Type B pancreatic cell (in vitro differentiated cells): ENCODE measurements around the gene RPUSD4. TPM values are rescaled to one million over a fixed set of nuclear protein-coding genes. Genes with fewer than 3 reads are reported as not detected.

Experiments used
- DNase-seq: peaks from one replicate; pipeline ENCODE4 v3.0.0; 2021; ENCODE audit warnings: mixed read lengths; ENCODE audit not compliant: unreplicated experiment; ENCODE audit errors: extremely low spot score
- H3K27ac Mint-ChIP-seq: 2 replicates; pipeline ENCODE4 v1.8.0; 2021; ENCODE audit warnings: mild to moderate bottlenecking, mixed read lengths
- H3K27me3 Mint-ChIP-seq: 2 replicates; pipeline ENCODE4 v1.8.0; 2021; ENCODE audit warnings: mixed read lengths
- H3K36me3 Mint-ChIP-seq: 2 replicates; pipeline ENCODE4 v1.8.0; 2021; ENCODE audit warnings: mixed read lengths
- H3K4me1 Mint-ChIP-seq: one replicate; pipeline ENCODE4 v1.8.0; 2021; ENCODE audit warnings: mixed read lengths; ENCODE audit not compliant: unreplicated experiment
- H3K4me3 Mint-ChIP-seq: 2 replicates; pipeline ENCODE4 v1.8.0; 2021; ENCODE audit warnings: mild to moderate bottlenecking, mixed read lengths
- H3K9me3 Mint-ChIP-seq: 2 replicates; pipeline ENCODE4 v1.8.0; 2021; ENCODE audit warnings: mixed read lengths
- total RNA-seq: library from RNA; stranded (reverse); gene quantifications from 2 replicates; pipeline ENCODE4 v1.2.1, GENCODE V29; 2021; ENCODE audit warnings: low replicate concordance
- TF ChIP-seq, protein P1 (sequence below): fragments of 200-600 bp; sonication (generic); conservative IDR thresholded peaks from 2 replicates; pipeline ENCODE4 v1.5.0; 2021; ENCODE audit warnings: antibody characterized with exemption, mild to moderate bottlenecking

The RPUSD4 gene
- total RNA-seq, 1 donor from 2014 or later: 41.7 TPM

DNA sequence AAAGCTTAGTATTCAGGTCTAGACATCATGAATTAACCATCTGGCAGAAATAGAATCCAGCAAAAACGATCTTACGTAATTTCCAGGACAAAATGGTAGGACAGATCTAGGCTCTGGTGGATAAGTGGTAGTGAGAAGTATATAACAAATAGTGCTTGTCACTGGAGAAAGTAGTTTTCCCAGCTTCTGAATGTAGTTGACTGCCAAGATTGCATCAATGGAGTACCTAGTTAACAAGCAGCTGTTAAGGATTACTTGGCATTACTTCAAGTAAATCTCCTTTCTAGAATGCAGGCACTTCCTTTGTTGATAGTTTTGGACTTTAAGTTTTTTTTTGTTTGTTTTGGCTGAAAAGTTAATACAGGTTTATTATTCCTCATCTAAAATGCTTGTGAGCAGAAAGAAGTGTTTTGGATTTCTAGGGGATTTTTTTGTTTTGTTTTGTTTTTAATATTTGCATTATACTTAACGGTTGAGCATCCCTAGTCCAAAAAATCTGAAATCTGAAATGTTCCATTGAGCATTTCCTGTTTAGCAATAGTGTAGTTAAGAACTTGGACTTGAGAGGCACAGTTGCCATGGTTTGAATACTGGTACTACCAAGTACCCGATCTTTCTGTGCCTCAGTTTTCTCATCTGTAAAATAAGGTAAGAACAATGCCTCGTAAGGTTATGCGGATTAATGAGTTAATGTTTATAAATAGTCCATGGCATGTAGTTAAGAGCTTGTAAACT is 20.4 kb upstream of the RPUSD4 start:
- Mint-ChIP-seq H3K27ac (no peak overlapping the region), H3K4me1 (no peaks in the 10 kb centered on the region), H3K9me3 (no peaks in the 10 kb centered on the region), H3K36me3 (peaks cover 17% of the 10 kb centered on the region), H3K27me3 (no peaks in the 10 kb centered on the region), H3K4me3 (no peak overlapping the region)
- TF ChIP-seq, protein P1, sequence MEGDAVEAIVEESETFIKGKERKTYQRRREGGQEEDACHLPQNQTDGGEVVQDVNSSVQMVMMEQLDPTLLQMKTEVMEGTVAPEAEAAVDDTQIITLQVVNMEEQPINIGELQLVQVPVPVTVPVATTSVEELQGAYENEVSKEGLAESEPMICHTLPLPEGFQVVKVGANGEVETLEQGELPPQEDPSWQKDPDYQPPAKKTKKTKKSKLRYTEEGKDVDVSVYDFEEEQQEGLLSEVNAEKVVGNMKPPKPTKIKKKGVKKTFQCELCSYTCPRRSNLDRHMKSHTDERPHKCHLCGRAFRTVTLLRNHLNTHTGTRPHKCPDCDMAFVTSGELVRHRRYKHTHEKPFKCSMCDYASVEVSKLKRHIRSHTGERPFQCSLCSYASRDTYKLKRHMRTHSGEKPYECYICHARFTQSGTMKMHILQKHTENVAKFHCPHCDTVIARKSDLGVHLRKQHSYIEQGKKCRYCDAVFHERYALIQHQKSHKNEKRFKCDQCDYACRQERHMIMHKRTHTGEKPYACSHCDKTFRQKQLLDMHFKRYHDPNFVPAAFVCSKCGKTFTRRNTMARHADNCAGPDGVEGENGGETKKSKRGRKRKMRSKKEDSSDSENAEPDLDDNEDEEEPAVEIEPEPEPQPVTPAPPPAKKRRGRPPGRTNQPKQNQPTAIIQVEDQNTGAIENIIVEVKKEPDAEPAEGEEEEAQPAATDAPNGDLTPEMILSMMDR: no peak
- no peak for DNase-seq

DNA sequence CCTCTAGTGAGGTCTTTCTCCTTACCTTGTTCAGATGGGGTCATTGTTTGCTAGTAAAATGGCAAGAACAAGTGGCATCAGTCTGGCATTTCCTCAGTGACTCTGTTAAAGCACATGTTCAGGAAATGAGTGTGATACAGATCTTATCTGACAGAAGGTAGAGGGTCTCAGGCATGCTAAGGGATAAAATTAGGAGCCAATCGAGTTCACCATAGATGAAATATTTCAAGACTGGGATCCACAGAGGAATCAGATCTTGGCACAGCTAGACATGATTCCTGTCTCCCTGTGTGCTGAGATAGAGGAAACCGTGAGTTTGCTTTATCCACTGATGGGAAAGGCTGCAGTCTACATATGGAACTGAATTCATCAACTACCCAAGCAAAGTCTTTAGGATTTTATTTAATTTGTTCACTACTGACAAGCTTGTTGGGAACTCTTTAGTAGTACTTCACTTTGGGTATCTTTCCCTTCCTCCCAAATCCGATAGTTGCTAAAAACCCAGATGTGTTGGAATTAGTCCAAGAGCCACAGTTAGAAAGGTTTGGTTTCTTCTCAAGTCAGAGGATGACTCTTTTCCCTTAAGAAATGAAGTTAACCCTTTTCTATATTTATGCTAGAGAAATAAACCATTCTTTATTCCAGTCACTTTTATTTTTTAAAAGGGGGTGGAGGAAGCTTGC is 18.5 kb upstream of the RPUSD4 start:
- DNase-seq: no peak
- H3K4me3 Mint-ChIP-seq: no peak overlapping the region
- H3K27ac Mint-ChIP-seq: no peak overlapping the region
- H3K36me3 Mint-ChIP-seq: peaks cover 9% of the 10 kb centered on the region
- H3K27me3 Mint-ChIP-seq: no peaks in the 10 kb centered on the region
- H3K4me1 Mint-ChIP-seq: no peaks in the 10 kb centered on the region
- no peaks in the 10 kb centered on the region for H3K9me3 Mint-ChIP-seq
- TF ChIP-seq, protein P1: no peak

- Mint-ChIP-seq H3K36me3 (peaks cover 10% of the 10 kb centered on the region), H3K27ac (no peak overlapping the region), H3K4me1 (no peaks in the 10 kb centered on the region), H3K4me3 (no peak overlapping the region), H3K27me3 (no peaks in the 10 kb centered on the region), H3K9me3 (no peaks in the 10 kb centered on the region)
- TF ChIP-seq, protein P1: no peak
- no peak for DNase-seq
Measured at GRCh38 chr11:126226334-126227084, 15.1 kb upstream of the RPUSD4 start.

GRCh38 chr11:126225295-126225665 is 13.8 kb upstream of the RPUSD4 start:
- TF ChIP-seq, protein P1: no peak
- no peaks in the 10 kb centered on the region for H3K4me1 Mint-ChIP-seq
- H3K27me3 Mint-ChIP-seq: no peaks in the 10 kb centered on the region
- H3K4me3 Mint-ChIP-seq: no peak overlapping the region
- peaks cover 10% of the 10 kb centered on the region for H3K36me3 Mint-ChIP-seq
- no peak overlapping the region for H3K27ac Mint-ChIP-seq
- DNase-seq: no peak
- H3K9me3 Mint-ChIP-seq: no peaks in the 10 kb centered on the region

- no peaks in the 10 kb centered on the region for H3K9me3 Mint-ChIP-seq
- H3K4me1 Mint-ChIP-seq: no peaks in the 10 kb centered on the region
- H3K27me3 Mint-ChIP-seq: no peaks in the 10 kb centered on the region
- peaks cover 10% of the 10 kb centered on the region for H3K36me3 Mint-ChIP-seq
- no peak overlapping the region for H3K4me3 Mint-ChIP-seq
- no peak for DNase-seq
- H3K27ac Mint-ChIP-seq: no peak overlapping the region
- TF ChIP-seq, protein P1: no peak
Measured at GRCh38 chr11:126224647-126225294, 13.3 kb upstream of the RPUSD4 start.
